Measurements from ENCODE around the gene EXD2.
"Not testable (repeated sequence)": the region's sequence is repeated elsewhere in the genome, so short reads cannot be mapped to it uniquely, and the experiment has no call there.

Gene EXD2

DNA sequence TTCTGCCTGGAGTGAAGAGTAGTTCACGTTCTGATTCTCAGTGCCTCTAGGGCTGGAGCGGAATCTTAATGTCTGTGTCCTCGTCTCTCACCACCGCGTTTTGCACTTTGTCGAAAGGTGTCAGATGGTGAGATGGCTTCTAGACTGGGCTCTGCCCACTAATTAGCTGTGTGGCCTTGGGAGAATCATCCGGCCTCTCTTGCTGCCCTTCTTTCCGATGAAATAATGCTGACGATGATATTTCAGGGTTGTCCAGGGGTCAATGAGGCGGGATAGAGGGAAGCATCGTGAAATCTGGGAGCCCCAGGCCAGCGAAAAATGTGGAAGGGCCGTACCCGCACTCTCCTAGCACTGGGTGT, 67.8 kb downstream of the EXD2 start:
- no peak for DNase-seq

DNA sequence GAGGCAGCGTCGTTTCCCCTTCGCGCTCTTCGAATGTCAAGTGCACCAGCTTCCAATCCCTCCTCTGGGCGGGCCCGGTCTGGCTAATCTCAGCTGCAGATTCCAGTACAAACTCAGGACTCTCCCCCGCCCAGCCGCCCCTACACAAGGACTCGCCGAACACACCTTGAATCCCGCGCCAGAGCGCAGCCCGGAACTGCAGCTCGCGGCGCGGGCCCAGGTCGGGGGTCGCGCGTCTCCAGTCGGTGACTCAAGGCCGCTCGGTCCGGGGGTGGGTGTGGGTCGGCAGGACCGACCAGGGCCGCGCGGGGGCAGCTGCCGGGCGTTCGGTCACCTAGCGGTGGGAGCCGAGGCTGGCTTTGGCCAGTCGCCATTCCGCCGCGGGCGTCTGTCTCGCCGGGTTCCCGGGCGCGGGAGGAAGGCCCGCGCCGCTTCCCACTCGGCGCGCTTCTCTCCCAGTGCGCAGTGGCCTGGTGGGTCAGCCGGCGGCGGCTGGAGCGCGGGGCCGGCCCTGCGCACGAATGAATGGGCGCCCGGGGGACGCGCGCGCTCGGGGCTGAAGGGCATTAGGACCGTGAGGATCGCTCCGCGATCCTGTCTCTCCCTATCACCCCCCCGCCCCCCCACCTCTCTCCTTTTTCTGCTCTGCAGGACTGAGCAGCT, 68.4 kb downstream of the EXD2 start, which contains the start of gene GALNT16:
Gene GALNT16, plus strand, starts transcription at position 632 of the 663 bp plus-strand sequence. CDS start 133 bp downstream, outside the sequence.
- DNase-seq, result peak; percentile 37

- no peak for DNase-seq
These were observed 69.0 kb downstream of the EXD2 start for GRCh38 chr14:69260190-69260860.

DNA sequence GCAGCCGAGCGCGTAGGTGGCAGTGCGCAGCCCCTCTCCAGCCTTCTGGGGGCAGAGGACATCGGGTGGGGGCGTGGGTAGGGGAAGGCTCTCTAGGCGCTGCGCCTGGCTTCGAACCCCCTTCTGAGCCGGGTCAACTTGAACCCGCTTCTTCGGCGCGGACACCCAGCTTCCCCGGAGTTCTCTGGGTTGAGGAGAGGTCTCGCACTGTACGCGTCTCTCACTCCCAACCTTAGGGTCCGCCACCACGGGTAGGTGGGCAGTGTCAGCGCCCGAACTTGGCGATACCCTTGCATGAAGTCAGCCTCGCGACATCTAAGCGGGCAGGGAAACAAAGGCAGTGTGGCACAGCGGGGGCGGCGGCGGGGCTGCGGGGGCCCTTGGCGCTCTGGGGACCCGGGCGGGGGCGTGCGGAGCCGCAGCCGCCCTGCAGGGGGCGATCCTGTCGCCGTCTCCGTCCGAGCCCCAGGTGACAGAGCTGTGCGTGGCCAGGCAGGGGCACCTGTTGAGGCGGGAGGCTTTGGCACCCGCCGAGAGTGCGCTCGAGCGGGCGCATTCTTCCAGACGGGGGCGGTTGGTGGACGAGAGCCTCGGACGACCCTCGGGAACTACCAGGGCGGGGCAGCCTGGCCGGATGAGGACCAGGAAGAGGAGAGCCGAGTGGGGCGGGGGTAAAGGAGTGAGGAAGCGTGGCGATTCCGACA, 69.7 kb downstream of the EXD2 start:
- DNase-seq, result no peak

DNA sequence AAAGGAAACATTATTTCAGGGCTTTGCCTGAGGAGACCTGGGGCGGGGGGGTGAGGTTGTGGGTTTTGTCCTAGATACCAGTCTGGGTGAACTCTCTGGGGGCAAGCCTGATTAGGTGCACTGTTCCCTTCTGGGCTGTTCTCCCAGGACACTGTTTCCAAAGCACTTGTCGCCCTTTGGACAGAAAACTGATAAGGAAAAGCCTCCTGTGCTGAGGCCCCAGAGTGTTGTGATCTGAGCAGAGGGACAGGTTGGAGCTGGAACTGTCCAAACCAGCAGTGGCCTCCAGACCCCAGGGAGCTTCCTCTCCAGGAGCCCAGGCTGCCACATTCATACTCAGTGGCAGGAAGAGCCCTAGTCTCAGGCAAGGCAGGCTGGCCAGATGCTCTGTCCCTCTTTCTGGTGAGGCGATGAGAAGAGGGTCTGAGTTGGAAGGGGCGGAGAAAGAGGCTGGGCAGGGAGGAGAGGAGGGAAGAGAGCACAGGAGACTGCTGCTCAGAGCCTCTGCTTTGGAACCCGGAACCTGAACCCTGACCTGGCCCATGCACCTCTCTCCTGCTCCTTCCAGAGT, 70.5 kb downstream of the EXD2 start:
- no peak for DNase-seq

DNA sequence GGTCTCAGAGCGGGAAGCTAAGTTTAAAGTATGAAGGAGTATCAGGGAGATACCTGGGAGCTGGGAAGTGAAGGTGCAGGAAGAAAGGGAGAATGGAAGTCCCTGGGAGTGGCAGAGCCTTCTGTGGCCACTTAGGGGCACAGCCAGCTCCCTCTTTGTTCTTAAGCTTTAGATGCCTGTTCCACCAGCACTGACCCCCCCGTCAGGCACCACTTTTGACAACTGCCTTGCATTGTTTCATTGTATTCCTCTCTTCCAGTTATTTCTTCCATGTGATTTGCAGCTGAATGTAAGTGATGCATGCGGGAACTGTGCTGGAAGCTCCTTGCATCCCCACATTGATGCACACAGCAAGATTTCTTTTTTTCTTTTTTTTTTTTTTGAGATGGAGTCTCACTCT, 71.2 kb downstream of the EXD2 start:
- DNase-seq, result no peak

DNA sequence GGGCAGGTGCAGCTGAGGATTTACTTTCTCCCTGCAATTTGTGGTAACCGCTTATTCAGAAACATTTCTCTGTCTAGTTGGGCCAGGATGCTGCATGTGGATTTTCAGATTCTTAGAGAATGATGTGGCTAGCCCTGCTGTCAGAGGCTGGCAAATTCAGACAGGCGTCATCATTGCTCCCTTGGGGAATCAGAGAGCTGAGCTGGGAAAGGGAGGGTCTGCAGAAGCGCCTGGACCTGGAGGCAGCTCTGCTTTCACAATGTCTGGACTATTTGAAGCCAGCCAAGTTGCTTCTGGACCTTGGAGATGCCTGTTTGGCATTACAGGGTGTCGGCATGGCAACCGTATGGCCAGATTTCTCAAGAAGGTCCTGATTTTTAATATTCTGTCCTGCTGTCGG, 72.1 kb downstream of the EXD2 start:
- DNase-seq, result peak; percentile 94

GRCh38 chr14:69263771-69264170, 72.5 kb downstream of the EXD2 start:
- no peak for DNase-seq

- DNase-seq, result no peak
These were observed 75.5 kb downstream of the EXD2 start for GRCh38 chr14:69266572-69267345.

DNA sequence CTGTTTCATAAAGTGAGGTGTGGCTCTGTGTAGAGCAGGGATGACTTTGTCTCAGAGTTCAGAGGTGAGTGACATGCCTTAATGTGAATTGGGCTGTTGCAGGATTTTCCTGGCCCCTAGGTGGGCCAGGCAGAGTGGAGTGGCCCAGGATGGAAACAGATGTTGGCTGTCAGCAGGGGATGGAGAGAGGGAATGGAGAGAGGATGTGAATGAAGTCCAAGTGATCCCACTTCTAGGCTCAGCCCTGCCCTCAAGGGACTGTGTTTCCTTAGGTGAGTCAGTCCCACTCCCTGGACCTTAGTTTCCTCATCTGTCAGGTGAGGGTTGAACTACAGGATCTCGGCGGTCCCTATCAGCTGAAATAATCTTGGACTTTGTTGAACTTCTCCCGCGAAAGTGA, 76.2 kb downstream of the EXD2 start:
- DNase-seq, result no peak

- DNase-seq, result no peak
These were observed 76.9 kb downstream of the EXD2 start for GRCh38 chr14:69268223-69268622.

- DNase-seq, result peak; percentile 24
These were observed 77.5 kb downstream of the EXD2 start for GRCh38 chr14:69268763-69269162.

DNA sequence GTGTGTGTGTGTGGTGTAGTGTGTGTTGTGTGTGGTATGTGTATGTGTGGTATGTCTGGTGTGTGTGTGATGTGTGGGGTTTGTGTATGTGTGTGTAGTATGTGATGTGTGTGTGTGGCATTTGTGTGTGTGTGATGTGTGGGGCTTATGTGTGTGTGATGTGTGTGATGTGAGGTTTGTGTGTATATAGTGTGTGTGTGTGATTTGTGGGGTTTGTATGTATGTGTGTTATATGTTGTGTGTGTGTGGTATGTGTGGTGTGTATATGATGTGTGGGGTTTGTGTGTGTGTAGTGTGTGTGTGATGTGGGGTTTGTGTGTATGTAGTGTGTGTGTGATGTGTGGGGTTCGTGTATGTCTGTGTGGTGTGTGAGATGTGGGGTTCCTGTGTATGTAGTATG, 78.1 kb downstream of the EXD2 start:
- no peak for DNase-seq

- DNase-seq, result no peak
These were observed 78.8 kb downstream of the EXD2 start for GRCh38 chr14:69270097-69270496.

- no peak for DNase-seq
These were observed 79.8 kb downstream of the EXD2 start for GRCh38 chr14:69270795-69271708.

GRCh38 chr14:69274321-69274720, 83.0 kb downstream of the EXD2 start:
- no peak for DNase-seq

DNA sequence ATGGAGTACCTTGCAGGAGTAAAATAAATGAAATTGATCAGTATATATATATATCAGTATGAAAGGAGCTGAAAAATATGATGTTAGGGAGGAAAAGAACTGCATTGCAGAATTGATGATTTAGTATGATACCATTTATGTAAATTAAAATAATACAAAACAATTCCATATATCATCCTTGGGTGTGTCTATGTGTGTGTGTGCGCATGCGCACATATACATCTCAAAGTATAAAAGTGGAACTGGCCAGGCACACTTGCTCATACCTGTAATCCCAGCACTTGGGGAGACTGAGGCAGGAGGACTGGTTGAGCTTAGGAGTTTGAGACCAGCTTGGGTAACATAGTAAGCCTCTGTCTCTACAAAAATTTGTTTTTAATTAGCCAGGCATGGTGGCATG, 84.0 kb downstream of the EXD2 start:
- DNase-seq, result no peak

DNA sequence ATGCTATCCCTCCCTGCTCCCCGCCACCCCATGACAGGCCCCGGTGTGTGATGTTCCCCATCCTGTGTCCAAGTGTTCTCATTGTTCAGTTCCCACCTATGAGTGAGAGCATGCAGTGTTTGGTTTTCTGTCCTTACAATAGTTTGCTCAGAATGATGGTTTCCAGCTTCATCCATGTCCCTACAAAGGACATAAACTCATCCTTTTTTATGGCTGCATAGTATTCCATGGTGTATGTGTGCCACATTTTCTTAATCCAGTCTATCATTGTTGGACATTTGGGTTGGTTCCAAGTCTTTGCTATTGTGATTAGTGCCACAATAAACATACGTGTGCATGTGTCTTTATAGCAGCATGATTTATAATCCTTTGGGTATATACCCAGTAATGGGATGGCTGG, 86.1 kb downstream of the EXD2 start:
- DNase-seq, result not testable (repeated sequence)

DNA sequence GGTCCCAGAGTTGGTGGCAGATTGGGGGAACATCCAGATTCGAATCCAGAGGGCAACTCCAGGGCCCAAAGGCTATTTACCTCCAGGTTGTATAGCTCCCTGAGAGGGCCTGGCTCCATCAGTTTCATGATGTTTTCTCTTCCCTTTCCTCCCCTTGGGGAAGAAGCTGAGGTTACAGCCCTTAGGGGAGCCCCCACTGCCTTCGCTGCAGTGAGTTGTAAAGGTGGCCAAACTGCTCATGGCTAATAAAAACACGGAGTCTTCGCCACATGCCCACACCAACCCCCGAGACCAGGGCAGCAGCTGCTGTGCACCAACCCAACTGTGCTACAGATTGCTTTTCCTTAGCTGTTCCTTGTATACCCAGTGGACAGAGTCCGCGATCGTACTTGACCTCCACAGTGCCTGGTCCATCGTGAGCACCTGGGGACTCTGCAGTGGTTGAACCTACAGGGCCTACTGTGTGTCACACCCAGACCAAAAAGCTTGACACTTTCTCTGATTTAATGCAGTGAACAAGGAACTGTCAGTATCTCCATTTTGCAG, 89.5 kb downstream of the EXD2 start:
- no peak for DNase-seq

DNA sequence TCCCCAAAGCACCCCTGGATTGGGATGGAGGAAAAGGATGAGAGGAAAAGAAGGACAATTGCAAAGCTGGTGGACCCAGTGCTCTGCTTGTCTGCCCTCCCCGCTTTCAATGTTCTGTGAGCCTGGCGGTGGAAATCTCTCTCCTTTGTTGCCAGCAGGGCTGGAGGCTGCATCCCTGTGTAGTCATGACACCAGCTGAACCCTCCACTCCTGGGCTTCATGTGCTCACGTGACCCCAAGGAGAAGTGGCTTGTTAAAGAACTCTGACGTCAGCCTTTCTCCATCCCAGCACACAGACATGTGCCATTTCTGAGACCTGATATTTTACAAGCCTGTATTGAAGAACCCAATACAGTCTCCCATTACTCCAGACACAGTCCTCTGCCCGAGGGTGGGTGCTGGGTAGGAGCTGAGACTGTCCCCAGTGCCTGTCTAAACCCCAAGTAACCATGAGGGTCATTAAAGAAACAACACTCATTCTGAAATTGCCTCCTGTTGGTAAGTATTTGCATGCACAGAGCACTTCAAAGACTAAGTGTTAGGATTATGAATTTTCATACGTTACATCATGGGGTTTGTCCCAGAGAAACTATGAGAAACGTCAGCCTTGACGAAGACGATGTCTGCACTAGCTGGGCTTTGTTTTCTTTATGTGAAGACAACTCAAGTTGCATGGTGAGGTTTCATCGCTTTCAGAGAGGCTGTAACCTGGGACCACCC, 90.3 kb downstream of the EXD2 start:
- no peak for DNase-seq

DNA sequence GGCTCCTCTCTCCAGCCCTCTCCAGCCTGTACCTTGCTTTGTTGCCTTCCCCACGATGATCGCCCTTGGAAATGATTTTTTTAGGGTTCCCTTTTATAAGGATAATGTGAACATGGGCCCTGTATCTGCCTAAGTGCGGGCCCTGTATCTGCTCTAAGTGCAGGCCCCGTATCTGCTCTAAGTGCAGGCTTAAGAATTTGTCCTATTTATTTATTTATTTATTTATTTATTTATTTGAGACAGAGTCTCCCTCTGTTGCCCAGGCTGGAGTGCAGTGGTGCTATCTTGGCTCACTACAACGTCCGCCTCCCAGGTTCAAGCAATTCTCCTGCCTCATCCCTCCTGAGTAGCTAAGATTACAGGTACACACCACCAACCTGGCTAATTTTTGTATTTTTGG, 91.2 kb downstream of the EXD2 start:
- DNase-seq, result no peak
